ENCODE results near the gene GDPD5.

DNA sequence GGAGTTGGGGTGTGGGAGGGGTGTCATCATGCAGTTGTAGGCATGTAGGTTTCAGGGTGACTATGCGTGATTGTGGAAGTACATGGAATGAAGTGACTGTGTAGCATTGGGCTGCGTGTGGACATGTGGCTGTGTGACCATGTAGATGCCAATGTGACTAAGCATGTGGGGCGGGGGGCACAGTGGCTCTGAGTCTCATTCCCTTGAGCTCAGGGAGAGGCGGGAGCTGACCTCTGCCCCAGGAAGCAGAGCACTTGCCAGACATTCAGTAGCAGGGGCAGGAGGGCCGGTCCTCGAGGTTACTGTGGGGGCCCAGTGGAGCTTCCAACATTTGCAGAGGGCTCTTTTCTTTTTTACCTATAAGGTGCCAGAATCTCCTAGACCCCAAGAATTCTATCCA is 92.3 kb downstream of the GDPD5 start:
- TF ChIP-seq, protein P1, sequence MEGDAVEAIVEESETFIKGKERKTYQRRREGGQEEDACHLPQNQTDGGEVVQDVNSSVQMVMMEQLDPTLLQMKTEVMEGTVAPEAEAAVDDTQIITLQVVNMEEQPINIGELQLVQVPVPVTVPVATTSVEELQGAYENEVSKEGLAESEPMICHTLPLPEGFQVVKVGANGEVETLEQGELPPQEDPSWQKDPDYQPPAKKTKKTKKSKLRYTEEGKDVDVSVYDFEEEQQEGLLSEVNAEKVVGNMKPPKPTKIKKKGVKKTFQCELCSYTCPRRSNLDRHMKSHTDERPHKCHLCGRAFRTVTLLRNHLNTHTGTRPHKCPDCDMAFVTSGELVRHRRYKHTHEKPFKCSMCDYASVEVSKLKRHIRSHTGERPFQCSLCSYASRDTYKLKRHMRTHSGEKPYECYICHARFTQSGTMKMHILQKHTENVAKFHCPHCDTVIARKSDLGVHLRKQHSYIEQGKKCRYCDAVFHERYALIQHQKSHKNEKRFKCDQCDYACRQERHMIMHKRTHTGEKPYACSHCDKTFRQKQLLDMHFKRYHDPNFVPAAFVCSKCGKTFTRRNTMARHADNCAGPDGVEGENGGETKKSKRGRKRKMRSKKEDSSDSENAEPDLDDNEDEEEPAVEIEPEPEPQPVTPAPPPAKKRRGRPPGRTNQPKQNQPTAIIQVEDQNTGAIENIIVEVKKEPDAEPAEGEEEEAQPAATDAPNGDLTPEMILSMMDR (IDR thresholded peaks at IDR 0.05 in 2 of 3, conservative IDR thresholded peaks at IDR 0.05 in 1 of 3; ENCODE audit: control insufficient read depth in 2 of 3, extremely low read depth in 1 of 3, insufficient read depth in 1 of 3, low read depth in 3 of 3, low read length in 3 of 3) = no peak
- TF ChIP-seq RAD21 (IDR thresholded peaks at IDR 0.05; ENCODE audit: insufficient read depth, low read depth, low read length) (no peak), EZH2 (IDR thresholded peaks at IDR 0.05; ENCODE audit: borderline replicate concordance, control insufficient read depth, low read depth, low read length) (no peak), ZBED1 (IDR thresholded peaks at IDR 0.05; ENCODE audit: borderline replicate concordance) (no peak), RB1 (IDR thresholded peaks at IDR 0.05; ENCODE audit: borderline replicate concordance) (no peak)
- TF ChIP-seq, protein P2, sequence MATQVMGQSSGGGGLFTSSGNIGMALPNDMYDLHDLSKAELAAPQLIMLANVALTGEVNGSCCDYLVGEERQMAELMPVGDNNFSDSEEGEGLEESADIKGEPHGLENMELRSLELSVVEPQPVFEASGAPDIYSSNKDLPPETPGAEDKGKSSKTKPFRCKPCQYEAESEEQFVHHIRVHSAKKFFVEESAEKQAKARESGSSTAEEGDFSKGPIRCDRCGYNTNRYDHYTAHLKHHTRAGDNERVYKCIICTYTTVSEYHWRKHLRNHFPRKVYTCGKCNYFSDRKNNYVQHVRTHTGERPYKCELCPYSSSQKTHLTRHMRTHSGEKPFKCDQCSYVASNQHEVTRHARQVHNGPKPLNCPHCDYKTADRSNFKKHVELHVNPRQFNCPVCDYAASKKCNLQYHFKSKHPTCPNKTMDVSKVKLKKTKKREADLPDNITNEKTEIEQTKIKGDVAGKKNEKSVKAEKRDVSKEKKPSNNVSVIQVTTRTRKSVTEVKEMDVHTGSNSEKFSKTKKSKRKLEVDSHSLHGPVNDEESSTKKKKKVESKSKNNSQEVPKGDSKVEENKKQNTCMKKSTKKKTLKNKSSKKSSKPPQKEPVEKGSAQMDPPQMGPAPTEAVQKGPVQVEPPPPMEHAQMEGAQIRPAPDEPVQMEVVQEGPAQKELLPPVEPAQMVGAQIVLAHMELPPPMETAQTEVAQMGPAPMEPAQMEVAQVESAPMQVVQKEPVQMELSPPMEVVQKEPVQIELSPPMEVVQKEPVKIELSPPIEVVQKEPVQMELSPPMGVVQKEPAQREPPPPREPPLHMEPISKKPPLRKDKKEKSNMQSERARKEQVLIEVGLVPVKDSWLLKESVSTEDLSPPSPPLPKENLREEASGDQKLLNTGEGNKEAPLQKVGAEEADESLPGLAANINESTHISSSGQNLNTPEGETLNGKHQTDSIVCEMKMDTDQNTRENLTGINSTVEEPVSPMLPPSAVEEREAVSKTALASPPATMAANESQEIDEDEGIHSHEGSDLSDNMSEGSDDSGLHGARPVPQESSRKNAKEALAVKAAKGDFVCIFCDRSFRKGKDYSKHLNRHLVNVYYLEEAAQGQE (IDR thresholded peaks at IDR 0.05; ENCODE audit: low read depth, low read length) = no peak
